ENCODE results near the gene RPL12. TPM values are rescaled to one million over a fixed set of nuclear protein-coding genes. Genes with fewer than 3 reads are reported as not detected.

RPL12 gene
- total RNA-seq, 2 experiments from 2014 or later = 2,267 to 2,331 TPM

DNA sequence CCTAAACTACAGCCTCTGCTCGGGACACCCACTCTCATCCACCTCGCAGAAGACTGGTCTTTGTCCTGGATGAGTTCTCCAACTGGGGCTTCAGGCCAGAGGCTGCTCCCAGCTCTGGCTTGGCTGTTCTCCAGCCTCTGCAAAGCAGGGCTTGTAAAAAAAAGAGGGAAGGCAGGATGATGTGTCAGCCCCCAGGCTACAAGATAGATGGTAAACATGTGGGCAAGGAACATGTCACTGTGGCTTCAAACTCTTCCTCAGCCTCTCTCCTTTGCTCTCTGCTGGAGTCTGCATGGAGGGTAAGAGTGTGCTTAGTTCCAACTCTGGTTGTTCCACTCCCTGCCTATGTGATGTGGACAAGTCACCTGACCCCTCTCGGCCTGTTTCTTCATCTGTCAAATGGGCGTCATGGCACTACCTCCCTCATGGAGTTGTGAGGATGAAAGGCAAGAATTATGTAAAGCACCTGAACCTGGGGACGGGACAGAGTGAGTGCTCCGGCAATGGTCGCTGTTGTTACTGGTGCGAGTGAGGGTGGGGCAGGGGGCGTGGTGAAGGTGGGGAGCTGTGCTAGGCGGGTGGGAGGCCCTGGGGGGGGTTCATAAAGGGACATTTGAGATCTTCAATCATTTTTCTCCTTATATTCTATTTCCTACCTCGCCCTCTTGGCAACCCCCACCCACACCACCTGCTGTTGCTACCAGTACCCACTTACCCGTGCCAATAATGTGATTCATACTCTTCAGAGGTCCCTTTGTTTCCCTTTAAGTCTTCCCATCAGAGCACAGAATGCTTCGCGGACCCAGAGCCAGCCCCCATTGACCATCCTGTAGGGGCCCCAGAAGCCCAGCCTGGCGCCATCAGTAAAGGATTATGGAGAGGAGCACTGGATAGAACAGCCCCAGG is 33.8 kb downstream of the RPL12 start:
- Mint-ChIP-seq H3K4me3 (no peak overlapping the region), H3K27ac (no peak overlapping the region), H3K9me3 (no peaks in the 10 kb centered on the region), H3K4me1 (ENCODE audit: low read depth) (peaks cover 4% of the 10 kb centered on the region), H3K27me3 (peaks cover 22% of the 10 kb centered on the region), H3K36me3 (no peaks in the 10 kb centered on the region)
- intact Hi-C loops (cut with micrococcal nuclease) = no loop called here
- POLR2A ChIA-PET = interaction anchor here (1.1 kb wide), 1 partner anchor 34 kb away, joined by 4 read pairs; the partner anchor contains the start of genes LRSAM1 and RPL12
- CTCF ChIA-PET = interaction anchor here (1.0 to 1.2 kb wide), 3 partner anchors 29 to 203 kb away, joined by 3 to 4 read pairs (median 3); no protein-coding TSS in a partner anchor
- no peak for DNase-seq

DNA sequence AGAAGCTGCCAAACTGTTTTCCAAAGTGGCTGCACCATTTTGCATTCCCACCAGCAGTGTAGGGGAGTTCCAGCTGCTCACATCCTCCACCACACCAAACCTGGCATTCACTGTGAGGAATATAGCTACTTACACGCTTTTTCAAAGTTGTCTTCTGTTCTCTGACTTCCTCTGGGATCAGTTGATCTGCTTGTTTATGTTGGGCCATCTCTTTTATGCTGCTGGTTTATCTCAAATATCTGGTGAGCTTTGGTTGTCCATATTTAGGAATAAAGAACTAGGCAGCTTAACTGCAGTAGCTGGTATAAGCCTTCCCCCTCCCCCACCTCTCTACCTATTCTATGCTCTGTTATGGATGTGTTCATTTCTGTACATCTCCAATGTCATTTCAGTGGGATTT is 35.5 kb downstream of the RPL12 start:
- no peak for DNase-seq
- Mint-ChIP-seq H3K27me3 (peaks cover 23% of the 10 kb centered on the region), H3K4me1 (ENCODE audit: low read depth) (peaks cover 4% of the 10 kb centered on the region), H3K36me3 (no peaks in the 10 kb centered on the region), H3K9me3 (no peaks in the 10 kb centered on the region), H3K4me3 (no peak overlapping the region), H3K27ac (no peak overlapping the region)
- intact Hi-C loops (cut with micrococcal nuclease) = no loop called here
- ChIA-PET POLR2A (interaction anchor here (1.1 kb wide), 1 partner anchor 8 kb away, joined by 3 read pairs; the partner anchor contains the start of gene ZNF79), CTCF (interaction anchor here (1.4 to 1.8 kb wide), 2 partner anchors 8 to 18 kb away, joined by 3 to 4 read pairs; partner anchors contain the start of gene SLC2A8)

DNA sequence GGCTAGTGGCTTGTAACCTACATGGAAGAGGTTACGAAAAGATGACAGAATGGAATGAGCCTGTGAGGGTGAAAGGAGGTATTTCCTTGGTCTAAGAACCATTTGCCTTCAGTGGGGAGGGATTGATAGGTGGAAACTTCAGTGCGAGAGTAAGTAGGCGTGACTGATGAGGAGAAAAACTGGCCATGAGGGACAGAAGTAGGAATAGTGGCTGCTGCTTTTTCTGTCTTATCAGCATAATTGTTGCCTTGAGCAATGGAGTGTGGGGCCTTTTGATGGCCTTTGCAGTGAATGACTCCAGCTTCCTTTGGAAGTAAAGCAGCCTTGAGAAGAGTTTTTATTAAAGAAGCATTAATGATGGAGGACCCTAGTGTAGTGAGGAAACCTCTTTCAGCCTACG is 36.1 kb downstream of the RPL12 start:
- ChIA-PET POLR2A (interaction anchor here (1.1 kb wide), 1 partner anchor 9 kb away, joined by 3 read pairs; the partner anchor contains the start of gene ZNF79), CTCF (interaction anchor here (1.4 to 1.8 kb wide), 2 partner anchors 8 to 18 kb away, joined by 3 to 4 read pairs; partner anchors contain the start of gene SLC2A8)
- intact Hi-C loops (cut with micrococcal nuclease) = no loop called here
- Mint-ChIP-seq H3K9me3 (no peaks in the 10 kb centered on the region), H3K36me3 (no peaks in the 10 kb centered on the region), H3K27me3 (peaks cover 23% of the 10 kb centered on the region), H3K4me1 (ENCODE audit: low read depth) (peaks cover 4% of the 10 kb centered on the region), H3K27ac (no peak overlapping the region), H3K4me3 (no peak overlapping the region)
- no peak for DNase-seq

DNA sequence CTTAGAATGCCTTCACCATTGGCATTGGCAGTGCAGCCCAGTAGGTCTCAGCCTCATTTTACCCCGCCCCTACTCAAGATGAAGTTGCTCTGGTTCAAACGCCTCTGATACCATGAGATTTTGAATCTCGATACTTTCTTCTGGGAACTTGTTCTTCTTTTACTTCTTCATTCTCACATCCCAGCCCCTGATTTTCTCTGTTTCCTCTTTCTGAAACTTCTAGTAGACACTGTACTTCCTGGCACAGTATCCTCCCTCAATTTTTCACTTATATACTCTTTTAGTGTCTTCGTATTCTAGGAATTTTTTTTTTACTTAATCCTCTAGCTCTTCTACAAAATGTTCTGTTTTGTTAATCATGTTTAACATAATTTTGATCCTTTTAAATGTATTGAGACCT is 40.1 kb downstream of the RPL12 start:
- Mint-ChIP-seq H3K4me3 (no peak overlapping the region), H3K27ac (no peak overlapping the region), H3K9me3 (no peaks in the 10 kb centered on the region), H3K27me3 (peaks cover 22% of the 10 kb centered on the region), H3K4me1 (ENCODE audit: low read depth) (no peaks in the 10 kb centered on the region), H3K36me3 (no peaks in the 10 kb centered on the region)
- CTCF ChIA-PET = no interaction called here
- intact Hi-C loops (cut with micrococcal nuclease) = no loop called here
- POLR2A ChIA-PET = no interaction called here
- no peak for DNase-seq

DNA sequence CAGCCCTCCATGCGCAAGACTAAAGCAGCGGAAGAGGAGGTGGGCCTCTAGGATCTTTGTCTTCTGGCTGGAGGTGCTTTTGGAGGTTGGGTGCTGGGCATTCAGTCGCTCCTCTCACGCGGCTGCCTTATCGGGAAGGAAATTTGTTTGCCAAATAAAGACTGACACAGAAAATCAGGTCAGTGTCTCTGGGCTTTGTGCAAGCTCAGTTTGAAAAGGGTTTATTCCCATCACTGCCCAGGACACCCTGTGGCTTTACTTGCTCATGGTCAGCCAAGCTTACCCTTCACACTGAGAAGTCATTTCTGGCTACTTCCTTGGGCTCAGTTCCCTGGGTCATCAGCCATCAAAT is 43.7 kb downstream of the RPL12 start:
- DNase-seq = no peak
- Mint-ChIP-seq H3K9me3 (no peaks in the 10 kb centered on the region), H3K4me3 (no peak overlapping the region), H3K4me1 (ENCODE audit: low read depth) (no peaks in the 10 kb centered on the region), H3K27ac (no peak overlapping the region), H3K36me3 (no peaks in the 10 kb centered on the region), H3K27me3 (peaks cover 15% of the 10 kb centered on the region)
- intact Hi-C loops (cut with micrococcal nuclease) = no loop called here
- ChIA-PET CTCF (interaction anchor here (0.7 kb wide), 1 partner anchor 8 kb away, joined by 3 read pairs; no protein-coding TSS in a partner anchor), POLR2A (no interaction called here)

DNA sequence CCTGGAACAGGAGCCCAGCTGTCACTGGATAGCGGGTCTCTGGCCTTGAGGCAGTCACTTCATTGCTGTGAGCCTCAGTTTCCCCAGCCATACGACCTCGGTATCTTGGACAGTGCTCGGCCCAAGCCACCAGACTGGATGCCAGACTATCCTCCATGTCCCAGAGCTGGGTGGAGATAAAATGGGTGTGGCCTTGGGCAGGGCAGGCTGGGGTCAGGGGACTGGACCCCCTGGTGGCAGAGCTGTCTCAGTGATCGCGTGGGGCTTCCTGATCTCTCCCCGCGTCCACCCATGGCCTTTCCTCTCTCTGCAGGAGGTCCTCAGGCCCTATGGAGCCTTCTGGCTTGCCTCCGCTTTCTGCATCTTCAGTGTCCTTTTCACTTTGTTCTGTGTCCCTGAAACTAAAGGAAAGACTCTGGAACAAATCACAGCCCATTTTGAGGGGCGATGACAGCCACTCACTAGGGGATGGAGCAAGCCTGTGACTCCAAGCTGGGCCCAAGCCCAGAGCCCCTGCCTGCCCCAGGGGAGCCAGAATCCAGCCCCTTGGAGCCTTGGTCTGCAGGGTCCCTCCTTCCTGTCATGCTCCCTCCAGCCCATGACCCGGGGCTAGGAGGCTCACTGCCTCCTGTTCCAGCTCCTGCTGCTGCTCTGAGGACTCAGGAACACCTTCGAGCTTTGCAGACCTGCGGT is 44.3 kb downstream of the RPL12 start:
- DNase-seq = no peak
- Mint-ChIP-seq H3K27ac (no peak overlapping the region), H3K36me3 (no peaks in the 10 kb centered on the region), H3K4me3 (no peak overlapping the region), H3K27me3 (peaks cover 18% of the 10 kb centered on the region), H3K4me1 (ENCODE audit: low read depth) (no peaks in the 10 kb centered on the region), H3K9me3 (no peaks in the 10 kb centered on the region)
- intact Hi-C loops (cut with micrococcal nuclease) = no loop called here
- CTCF ChIA-PET = interaction anchor here (0.7 kb wide), 1 partner anchor 9 kb away, joined by 3 read pairs; no protein-coding TSS in a partner anchor
- POLR2A ChIA-PET = no interaction called here

DNA sequence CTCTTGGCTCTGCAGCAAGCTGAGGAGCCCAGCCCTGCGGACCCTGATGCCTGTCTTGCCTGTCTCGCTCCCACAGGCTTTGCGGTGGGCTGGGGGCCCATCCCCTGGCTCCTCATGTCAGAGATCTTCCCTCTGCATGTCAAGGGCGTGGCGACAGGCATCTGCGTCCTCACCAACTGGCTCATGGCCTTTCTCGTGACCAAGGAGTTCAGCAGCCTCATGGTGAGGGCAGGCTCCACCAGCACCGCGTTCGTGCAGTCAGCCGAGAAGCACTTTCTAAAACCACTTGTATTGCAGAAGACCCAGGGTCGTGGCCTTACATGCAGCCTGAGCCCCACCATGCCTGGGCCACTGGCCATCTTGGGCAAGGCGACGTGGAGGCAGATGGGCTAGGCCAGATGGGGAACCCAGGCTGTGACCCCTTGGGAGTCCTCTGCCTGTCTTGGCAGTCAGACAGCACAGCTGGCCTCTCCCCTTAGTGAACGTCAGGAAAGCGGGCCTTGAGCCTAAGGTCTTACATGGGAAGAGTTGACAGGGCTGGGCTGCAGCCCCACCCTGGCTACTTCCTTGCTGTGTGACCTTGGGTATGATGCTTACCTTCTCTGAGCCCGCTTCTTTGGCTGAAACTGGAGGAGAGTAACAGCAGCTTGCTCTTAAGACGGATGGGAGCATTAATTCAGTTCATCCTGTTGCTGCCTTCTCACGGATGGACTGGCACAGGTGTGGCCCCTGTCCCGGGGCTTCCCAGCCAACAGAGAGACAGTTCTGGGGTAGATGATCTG is 45.7 kb downstream of the RPL12 start:
- CTCF ChIA-PET = interaction anchor here (0.6 to 1.0 kb wide), 2 partner anchors 9 to 191 kb away, joined by 3 read pairs; partner anchors contain the start of gene SLC2A8
- Mint-ChIP-seq H3K27me3 (peaks cover 21% of the 10 kb centered on the region), H3K36me3 (no peaks in the 10 kb centered on the region), H3K4me3 (no peak overlapping the region), H3K27ac (no peak overlapping the region), H3K9me3 (no peaks in the 10 kb centered on the region), H3K4me1 (ENCODE audit: low read depth) (no peaks in the 10 kb centered on the region)
- no peak for DNase-seq
- POLR2A ChIA-PET = no interaction called here
- intact Hi-C loops (cut with micrococcal nuclease) = no loop called here

DNA sequence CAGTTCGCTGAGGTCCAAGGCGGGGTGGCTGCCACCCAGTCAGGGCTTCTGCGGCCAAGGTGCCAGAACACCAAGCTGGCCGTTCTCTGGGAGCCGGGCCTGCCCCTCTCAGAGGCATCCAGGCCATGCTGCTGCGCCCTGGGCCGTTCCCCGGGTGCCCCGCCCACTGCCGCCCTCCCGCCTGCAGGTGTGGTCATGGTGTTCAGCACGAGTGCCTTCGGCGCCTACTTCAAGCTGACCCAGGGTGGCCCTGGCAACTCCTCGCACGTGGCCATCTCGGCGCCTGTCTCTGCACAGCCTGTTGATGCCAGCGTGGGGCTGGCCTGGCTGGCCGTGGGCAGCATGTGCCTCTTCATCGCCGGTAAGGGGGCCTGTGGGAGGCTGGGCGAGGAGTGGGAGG is 46.6 kb downstream of the RPL12 start:
- ChIA-PET POLR2A (no interaction called here), CTCF (interaction anchor here (1.0 kb wide), 1 partner anchor 8 kb away, joined by 3 read pairs; the partner anchor contains the start of gene SLC2A8)
- H3K4me1 Mint-ChIP-seq (ENCODE audit: low read depth) = no peaks in the 10 kb centered on the region

DNA sequence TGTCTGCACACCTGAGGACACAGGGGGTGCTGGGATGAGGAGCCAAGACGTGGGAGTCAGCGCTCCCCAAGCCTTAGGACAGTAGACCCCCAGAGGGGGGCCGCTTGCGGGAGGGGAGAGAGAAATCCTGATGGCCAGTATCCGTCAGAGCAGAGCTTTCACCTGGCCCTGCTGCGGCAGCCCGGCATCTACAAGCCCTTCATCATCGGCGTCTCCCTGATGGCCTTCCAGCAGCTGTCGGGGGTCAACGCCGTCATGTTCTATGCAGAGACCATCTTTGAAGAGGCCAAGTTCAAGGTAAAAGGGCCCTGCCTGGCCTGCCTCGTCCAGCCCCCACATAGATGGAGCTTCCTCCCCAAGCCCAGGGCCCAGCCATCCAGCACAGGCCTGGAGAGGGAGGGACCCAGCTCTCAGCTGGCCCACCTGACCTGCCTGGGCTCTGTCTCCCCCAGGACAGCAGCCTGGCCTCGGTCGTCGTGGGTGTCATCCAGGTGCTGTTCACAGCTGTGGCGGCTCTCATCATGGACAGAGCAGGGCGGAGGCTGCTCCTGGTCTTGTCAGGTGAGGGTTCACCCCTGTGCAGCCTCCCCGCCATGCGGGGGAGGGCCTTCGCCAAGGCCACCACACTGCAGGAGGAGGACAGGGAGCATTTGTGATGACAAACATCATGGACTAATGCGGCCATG is 47.6 kb downstream of the RPL12 start:
- Mint-ChIP-seq H3K27me3 (peaks cover 33% of the 10 kb centered on the region), H3K4me3 (no peak overlapping the region), H3K27ac (no peak overlapping the region), H3K4me1 (ENCODE audit: low read depth) (no peaks in the 10 kb centered on the region), H3K9me3 (no peaks in the 10 kb centered on the region), H3K36me3 (no peaks in the 10 kb centered on the region)
- intact Hi-C loops (cut with micrococcal nuclease) = no loop called here
- ChIA-PET POLR2A (interaction anchor here (1.0 kb wide), 1 partner anchor 48 kb away, joined by 4 read pairs; no protein-coding TSS in a partner anchor), CTCF (no interaction called here)
- no peak for DNase-seq

More for the DNA sequence above, 46.6 kb downstream of the RPL12 start:
- no peak overlapping the region for H3K27ac Mint-ChIP-seq
- intact Hi-C loops (cut with micrococcal nuclease) = no loop called here
- DNase-seq = no peak
- no peak overlapping the region for H3K4me3 Mint-ChIP-seq
- H3K27me3 Mint-ChIP-seq = peaks cover 26% of the 10 kb centered on the region
- H3K9me3 Mint-ChIP-seq = no peaks in the 10 kb centered on the region
- H3K36me3 Mint-ChIP-seq = no peaks in the 10 kb centered on the region

DNA sequence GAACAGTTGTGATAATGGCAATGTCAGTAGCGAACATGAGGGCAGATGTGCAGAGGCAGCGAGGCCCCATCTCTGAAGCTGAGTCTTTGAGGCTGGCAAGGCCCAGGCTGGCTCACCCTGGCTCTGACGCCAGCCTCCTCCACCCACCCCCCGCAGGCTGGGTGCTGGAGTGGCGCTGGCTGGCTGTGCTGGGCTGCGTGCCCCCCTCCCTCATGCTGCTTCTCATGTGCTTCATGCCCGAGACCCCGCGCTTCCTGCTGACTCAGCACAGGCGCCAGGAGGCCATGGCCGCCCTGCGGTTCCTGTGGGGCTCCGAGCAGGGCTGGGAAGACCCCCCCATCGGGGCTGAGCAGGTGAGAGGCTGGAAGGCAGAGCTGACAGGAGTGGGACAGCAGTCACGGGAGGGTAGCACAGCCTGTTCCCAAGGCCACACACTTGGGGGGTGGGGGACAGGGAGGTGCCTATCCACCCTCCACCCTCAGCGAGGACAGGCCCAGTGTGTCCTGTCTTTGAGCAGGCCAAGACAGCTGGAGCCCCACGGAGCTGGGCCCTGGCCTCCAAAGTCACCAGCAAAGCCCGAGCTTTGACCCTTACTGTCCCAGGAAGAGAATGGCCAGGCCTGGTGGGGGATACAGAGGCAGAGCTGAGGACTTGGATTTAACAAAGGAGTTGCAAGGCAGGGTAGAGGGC is 48.7 kb downstream of the RPL12 start:
- Mint-ChIP-seq H3K36me3 (no peaks in the 10 kb centered on the region), H3K4me3 (no peak overlapping the region), H3K27me3 (peaks cover 40% of the 10 kb centered on the region), H3K4me1 (ENCODE audit: low read depth) (peaks cover 6% of the 10 kb centered on the region), H3K9me3 (no peaks in the 10 kb centered on the region), H3K27ac (no peak overlapping the region)
- ChIA-PET POLR2A (interaction anchor here (0.9 to 1.0 kb wide), 2 partner anchors 47 to 49 kb away, joined by 3 to 4 read pairs; partner anchors contain the start of genes LRSAM1 and RPL12), CTCF (interaction anchor here (0.8 kb wide), 1 partner anchor 178 kb away, joined by 4 read pairs; no protein-coding TSS in a partner anchor)
- DNase-seq = no peak
- intact Hi-C loops (cut with micrococcal nuclease) = no loop called here

Measured in activated CD4-positive, alpha-beta memory T cell treated with anti-CD3 and anti-CD28 coated beads for 36 hours (primary cell).